ENCODE results near the gene PKMYT1.

PKMYT1 gene

GRCh38 chr16:2987286-2987685, 7.0 kb upstream of the PKMYT1 start:
- Histone ChIP-seq H3K9me3 (ENCODE audit: insufficient read depth, low read length) (no peaks in the 10 kb centered on the region), H3K9me2 (replicated peaks; ENCODE audit: insufficient read depth, low read length) (no peaks in the 10 kb centered on the region), H3K36me3 (ENCODE audit: low read length) (no peaks in the 10 kb centered on the region), H3K79me2 (ENCODE audit: insufficient read depth, low read length) (no peaks in the 10 kb centered on the region), H4K20me1 (ENCODE audit: low read depth, low read length) (no peaks in the 10 kb centered on the region), H3K27ac (ENCODE audit: low read depth, low read length) (no peak overlapping the region), H3K9ac (ENCODE audit: low read length) (no peak overlapping the region), H3K27me3 (ENCODE audit: low read length) (no peaks in the 10 kb centered on the region), H2AFZ (ENCODE audit: low read depth, low read length, severe bottlenecking) (no peak overlapping the region), H3K4me3 (ENCODE audit: insufficient read depth, low read length, poor library complexity, severe bottlenecking) (no peak overlapping the region), H3K4me2 (ENCODE audit: low read depth, low read length, poor library complexity, severe bottlenecking) (no peak overlapping the region), H3F3A (ENCODE audit: insufficient read depth) (peaks cover 11% of the 10 kb centered on the region)
- TF ChIP-seq EZH2phosphoT487 (conservative IDR thresholded peaks at IDR 0.05; ENCODE audit: low read length): no peak
- TF ChIP-seq, protein P1, sequence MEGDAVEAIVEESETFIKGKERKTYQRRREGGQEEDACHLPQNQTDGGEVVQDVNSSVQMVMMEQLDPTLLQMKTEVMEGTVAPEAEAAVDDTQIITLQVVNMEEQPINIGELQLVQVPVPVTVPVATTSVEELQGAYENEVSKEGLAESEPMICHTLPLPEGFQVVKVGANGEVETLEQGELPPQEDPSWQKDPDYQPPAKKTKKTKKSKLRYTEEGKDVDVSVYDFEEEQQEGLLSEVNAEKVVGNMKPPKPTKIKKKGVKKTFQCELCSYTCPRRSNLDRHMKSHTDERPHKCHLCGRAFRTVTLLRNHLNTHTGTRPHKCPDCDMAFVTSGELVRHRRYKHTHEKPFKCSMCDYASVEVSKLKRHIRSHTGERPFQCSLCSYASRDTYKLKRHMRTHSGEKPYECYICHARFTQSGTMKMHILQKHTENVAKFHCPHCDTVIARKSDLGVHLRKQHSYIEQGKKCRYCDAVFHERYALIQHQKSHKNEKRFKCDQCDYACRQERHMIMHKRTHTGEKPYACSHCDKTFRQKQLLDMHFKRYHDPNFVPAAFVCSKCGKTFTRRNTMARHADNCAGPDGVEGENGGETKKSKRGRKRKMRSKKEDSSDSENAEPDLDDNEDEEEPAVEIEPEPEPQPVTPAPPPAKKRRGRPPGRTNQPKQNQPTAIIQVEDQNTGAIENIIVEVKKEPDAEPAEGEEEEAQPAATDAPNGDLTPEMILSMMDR (IDR thresholded peaks at IDR 0.05; ENCODE audit: insufficient read depth, low read length, poor library complexity, severe bottlenecking): no peak

- Histone ChIP-seq H3K27ac (ENCODE audit: low read depth, low read length) (no peak overlapping the region), H3K9me3 (ENCODE audit: insufficient read depth, low read length) (no peaks in the 10 kb centered on the region), H3K4me2 (ENCODE audit: low read depth, low read length, poor library complexity, severe bottlenecking) (no peak overlapping the region), H3K9me2 (replicated peaks; ENCODE audit: insufficient read depth, low read length) (no peaks in the 10 kb centered on the region), H3F3A (ENCODE audit: insufficient read depth) (peaks cover 16% of the 10 kb centered on the region), H3K79me2 (ENCODE audit: insufficient read depth, low read length) (no peaks in the 10 kb centered on the region), H3K36me3 (ENCODE audit: low read length) (no peaks in the 10 kb centered on the region), H3K4me3 (ENCODE audit: insufficient read depth, low read length, poor library complexity, severe bottlenecking) (no peak overlapping the region), H4K20me1 (ENCODE audit: low read depth, low read length) (no peaks in the 10 kb centered on the region), H3K9ac (ENCODE audit: low read length) (no peak overlapping the region), H2AFZ (ENCODE audit: low read depth, low read length, severe bottlenecking) (no peak overlapping the region), H3K27me3 (ENCODE audit: low read length) (no peaks in the 10 kb centered on the region)
- TF ChIP-seq, protein P1 (IDR thresholded peaks at IDR 0.05; ENCODE audit: insufficient read depth, low read length, poor library complexity, severe bottlenecking): no peak
- no peak for TF ChIP-seq EZH2phosphoT487 (conservative IDR thresholded peaks at IDR 0.05; ENCODE audit: low read length)
These were observed 6.5 kb upstream of the PKMYT1 start for GRCh38 chr16:2986623-2987188.

DNA sequence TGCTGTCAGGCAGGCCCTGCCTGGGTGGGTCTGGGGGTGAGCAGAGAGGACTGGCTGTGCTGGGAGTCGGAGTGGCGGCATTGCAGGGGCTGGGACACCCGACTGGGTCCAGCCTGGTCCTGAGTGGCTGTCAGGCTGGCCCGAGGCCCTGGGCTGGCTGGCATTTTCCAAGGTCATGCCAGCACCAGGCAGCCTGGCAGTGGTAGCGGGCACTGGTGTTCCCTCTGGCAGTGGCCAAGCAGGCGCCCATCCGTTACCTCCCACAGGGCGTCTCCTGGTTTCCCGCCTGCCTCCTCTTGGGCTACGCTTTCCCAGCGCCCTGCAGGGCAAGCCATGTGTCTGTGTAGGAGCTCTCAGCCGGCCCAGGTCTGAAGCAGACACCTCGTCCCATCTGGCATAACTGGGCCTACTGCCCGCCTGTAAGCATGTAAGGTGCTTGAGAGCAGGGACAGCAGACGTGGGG, 5.7 kb upstream of the PKMYT1 start:
- Histone ChIP-seq H3K36me3 (ENCODE audit: low read length) (no peaks in the 10 kb centered on the region), H3K9ac (ENCODE audit: low read length) (no peak overlapping the region), H4K20me1 (ENCODE audit: low read depth, low read length) (no peaks in the 10 kb centered on the region), H3K79me2 (ENCODE audit: insufficient read depth, low read length) (no peaks in the 10 kb centered on the region), H3K27ac (ENCODE audit: low read depth, low read length) (no peak overlapping the region), H3K4me3 (ENCODE audit: insufficient read depth, low read length, poor library complexity, severe bottlenecking) (no peak overlapping the region), H3K9me2 (replicated peaks; ENCODE audit: insufficient read depth, low read length) (no peaks in the 10 kb centered on the region), H3K27me3 (ENCODE audit: low read length) (no peaks in the 10 kb centered on the region), H3F3A (ENCODE audit: insufficient read depth) (peaks cover 18% of the 10 kb centered on the region), H3K9me3 (ENCODE audit: insufficient read depth, low read length) (no peaks in the 10 kb centered on the region), H2AFZ (ENCODE audit: low read depth, low read length, severe bottlenecking) (no peak overlapping the region), H3K4me2 (ENCODE audit: low read depth, low read length, poor library complexity, severe bottlenecking) (no peak overlapping the region)
- TF ChIP-seq, protein P1 (IDR thresholded peaks at IDR 0.05; ENCODE audit: insufficient read depth, low read length, poor library complexity, severe bottlenecking): no peak
- TF ChIP-seq EZH2phosphoT487 (conservative IDR thresholded peaks at IDR 0.05; ENCODE audit: low read length): no peak
